ENCODE measurements around the gene PUS10.

GRCh38 chr2:61023670-61024069 is 5.6 kb upstream of the PUS10 start:
- TF ChIP-seq CTCF (IDR thresholded peaks at IDR 0.05) (no peak), PBX3 (IDR thresholded peaks at IDR 0.05) (no peak), JUN (IDR thresholded peaks at IDR 0.05) (no peak), SREBF2 (IDR thresholded peaks at IDR 0.05) (no peak), EP300 (IDR thresholded peaks at IDR 0.05) (no peak), MAZ (IDR thresholded peaks at IDR 0.05; ENCODE audit: borderline replicate concordance, low read depth, low read length) (no peak), CBX2 (IDR thresholded peaks at IDR 0.05; ENCODE audit: borderline replicate concordance, low read depth) (no peak), ESRRA (IDR thresholded peaks at IDR 0.05; ENCODE audit: borderline replicate concordance, low read length) (no peak), MAX (IDR thresholded peaks at IDR 0.05) (no peak)

Data from A549 (cell line).